ENCODE measurements around the gene VPS51.

Gene VPS51

DNA sequence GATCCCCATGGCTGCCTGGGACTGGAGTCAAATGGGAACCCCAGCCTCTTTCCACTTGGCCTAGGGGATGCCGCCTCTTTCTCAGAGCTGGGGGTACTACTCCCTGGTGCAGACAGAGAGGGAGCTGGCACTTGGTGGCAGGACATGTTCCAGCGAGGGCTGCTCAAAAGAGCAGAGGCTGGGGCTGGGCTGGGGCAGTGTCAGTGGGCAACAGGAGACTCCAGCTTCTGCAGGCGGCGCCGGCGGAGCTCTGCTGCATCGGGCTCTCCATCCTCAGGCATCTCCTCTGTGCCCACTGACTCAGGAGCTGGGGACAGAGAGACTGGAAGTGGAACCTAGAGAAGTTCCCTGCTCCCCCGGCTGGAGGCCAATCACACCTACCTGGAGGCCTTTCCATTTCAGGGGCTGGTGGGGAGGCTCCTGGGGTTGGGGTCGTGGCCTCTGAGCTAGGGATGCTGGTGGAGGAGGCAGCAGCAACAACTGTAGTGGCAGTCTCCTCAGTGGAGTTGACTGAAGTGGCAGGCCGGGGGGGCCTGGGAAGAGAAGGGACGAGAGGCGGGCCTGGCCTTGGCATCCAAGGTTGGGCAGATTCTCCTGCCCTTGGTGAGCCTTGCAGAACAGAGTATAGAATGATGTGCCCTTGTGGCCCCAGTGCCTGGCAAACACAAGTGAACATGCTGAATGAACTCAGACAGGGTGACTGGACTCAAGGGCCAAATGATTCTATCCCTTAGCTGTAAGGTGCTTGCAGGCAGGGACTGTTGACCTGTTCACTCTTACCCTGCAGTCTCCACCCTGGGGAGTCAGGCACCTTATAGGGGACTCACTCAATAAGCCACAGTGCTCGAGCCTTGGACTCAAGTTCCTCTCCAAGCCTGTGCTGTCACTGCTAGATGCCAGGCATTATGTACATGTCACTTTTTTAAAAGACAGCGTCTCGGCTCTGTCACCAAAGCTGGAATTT, 32.5 kb downstream of the VPS51 start:
- Histone ChIP-seq H3K36me3 (ENCODE audit: low read depth) (peaks cover 87% of the 10 kb centered on the region), H3K4me3 (ENCODE audit: severe bottlenecking) (no peak overlapping the region), H3K27me3 (ENCODE audit: insufficient read depth, poor library complexity, severe bottlenecking) (no peaks in the 10 kb centered on the region), H3K9me3 (ENCODE audit: severe bottlenecking) (no peaks in the 10 kb centered on the region), H3K4me1 (ENCODE audit: insufficient read depth, poor library complexity, severe bottlenecking) (peaks cover 1% of the 10 kb centered on the region), H3K27ac (ENCODE audit: poor library complexity, severe bottlenecking) (no peak overlapping the region)
- TF ChIP-seq CTCF (IDR thresholded peaks at IDR 0.05; ENCODE audit: poor library complexity, severe bottlenecking) = no peak
- DNase-seq (ENCODE audit: low spot score) (no peak), ATAC-seq (ENCODE audit: low read depth) (no peak; the same call in 2 of the 3 replicates)

DNA sequence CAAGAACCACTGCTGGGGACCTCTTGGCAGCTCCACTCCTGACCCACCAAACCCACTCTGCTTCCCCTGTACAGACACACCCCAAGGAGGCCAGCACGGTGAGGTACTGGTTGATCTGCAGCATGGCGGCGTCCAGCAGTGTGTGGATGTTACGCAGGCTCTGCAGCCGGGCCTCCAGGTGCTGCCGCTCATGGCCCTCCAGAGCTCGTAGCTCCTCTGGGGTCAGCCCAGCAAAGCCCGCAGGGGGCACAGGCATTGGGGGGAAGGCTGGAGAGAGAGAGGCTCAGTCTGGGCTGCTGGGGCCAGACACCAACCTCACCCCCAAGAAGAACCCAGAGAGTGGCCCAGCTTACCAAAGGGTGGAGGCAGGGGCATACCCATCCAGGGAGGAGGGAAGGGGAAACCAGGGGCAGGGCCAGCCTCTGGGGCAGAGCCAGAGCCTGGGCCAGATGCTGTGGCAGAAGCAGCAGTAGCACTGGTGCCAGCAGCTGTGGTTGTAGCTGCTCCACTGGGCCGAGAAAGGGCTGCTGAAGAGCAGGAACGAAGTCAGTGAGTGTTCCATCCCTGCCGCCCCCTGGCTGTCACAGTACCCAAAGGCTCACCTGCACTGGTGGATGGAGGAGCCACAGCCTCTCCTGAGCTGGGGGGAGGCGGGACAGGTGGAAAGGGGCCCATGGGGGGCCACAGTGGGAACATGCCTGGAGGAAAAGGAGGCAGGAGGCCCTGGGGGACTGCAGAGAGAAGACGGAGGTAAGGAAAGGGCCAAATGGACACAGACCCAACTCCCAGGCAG, 33.8 kb downstream of the VPS51 start:
- no peaks in the 10 kb centered on the region for H3K4me1 ChIP-seq (ENCODE audit: insufficient read depth, poor library complexity, severe bottlenecking)
- no peak for ATAC-seq (ENCODE audit: low read depth)
- H3K27ac ChIP-seq (ENCODE audit: poor library complexity, severe bottlenecking) = no peak overlapping the region
- no peak for TF ChIP-seq CTCF (IDR thresholded peaks at IDR 0.05; ENCODE audit: poor library complexity, severe bottlenecking)
- H3K36me3 ChIP-seq (ENCODE audit: low read depth) = peaks cover 73% of the 10 kb centered on the region
- H3K27me3 ChIP-seq (ENCODE audit: insufficient read depth, poor library complexity, severe bottlenecking) = no peaks in the 10 kb centered on the region
- H3K4me3 ChIP-seq (ENCODE audit: severe bottlenecking) = no peak overlapping the region
- no peak for DNase-seq (ENCODE audit: low spot score)
- no peaks in the 10 kb centered on the region for H3K9me3 ChIP-seq (ENCODE audit: severe bottlenecking)

- peaks cover 3% of the 10 kb centered on the region for H3K4me1 ChIP-seq (ENCODE audit: insufficient read depth, poor library complexity, severe bottlenecking)
- no peak overlapping the region for H3K4me3 ChIP-seq (ENCODE audit: severe bottlenecking)
- H3K27ac ChIP-seq (ENCODE audit: poor library complexity, severe bottlenecking) = no peak overlapping the region
- H3K9me3 ChIP-seq (ENCODE audit: severe bottlenecking) = no peaks in the 10 kb centered on the region
- peaks cover 65% of the 10 kb centered on the region for H3K36me3 ChIP-seq (ENCODE audit: low read depth)
- TF ChIP-seq CTCF (IDR thresholded peaks at IDR 0.05; ENCODE audit: poor library complexity, severe bottlenecking) = no peak
- H3K27me3 ChIP-seq (ENCODE audit: insufficient read depth, poor library complexity, severe bottlenecking) = no peaks in the 10 kb centered on the region
- DNase-seq (ENCODE audit: low spot score) = no peak
- ATAC-seq (ENCODE audit: low read depth) = no peak
Observed at GRCh38 chr11:65130631-65131416, 34.8 kb downstream of the VPS51 start.

DNA sequence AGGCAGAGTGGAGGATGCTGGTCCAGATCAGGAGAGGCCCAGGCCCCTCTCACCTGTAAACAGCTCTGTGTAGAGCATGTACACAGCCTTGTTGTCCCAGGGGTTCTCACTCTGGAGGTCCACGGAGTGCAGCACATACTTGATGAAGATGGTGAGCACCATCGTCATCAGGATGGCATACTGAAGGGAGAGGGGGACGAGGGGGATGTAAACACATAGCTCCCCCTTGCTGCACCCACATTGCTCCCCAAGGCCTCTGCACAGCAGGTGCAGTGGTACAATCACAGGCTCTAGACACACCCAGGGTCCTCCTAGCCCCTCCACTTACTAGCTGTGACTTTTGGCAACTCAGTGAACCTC, 35.4 kb downstream of the VPS51 start:
- no peak overlapping the region for H3K4me3 ChIP-seq (ENCODE audit: severe bottlenecking)
- ATAC-seq (ENCODE audit: low read depth) = no peak
- no peak for TF ChIP-seq CTCF (IDR thresholded peaks at IDR 0.05; ENCODE audit: poor library complexity, severe bottlenecking)
- no peak overlapping the region for H3K27ac ChIP-seq (ENCODE audit: poor library complexity, severe bottlenecking)
- H3K9me3 ChIP-seq (ENCODE audit: severe bottlenecking) = no peaks in the 10 kb centered on the region
- H3K36me3 ChIP-seq (ENCODE audit: low read depth) = peaks cover 59% of the 10 kb centered on the region
- no peak for DNase-seq (ENCODE audit: low spot score)
- H3K27me3 ChIP-seq (ENCODE audit: insufficient read depth, poor library complexity, severe bottlenecking) = no peaks in the 10 kb centered on the region
- H3K4me1 ChIP-seq (ENCODE audit: insufficient read depth, poor library complexity, severe bottlenecking) = peaks cover 3% of the 10 kb centered on the region
